ENCODE results near the gene SCD5.

Gene SCD5

DNA sequence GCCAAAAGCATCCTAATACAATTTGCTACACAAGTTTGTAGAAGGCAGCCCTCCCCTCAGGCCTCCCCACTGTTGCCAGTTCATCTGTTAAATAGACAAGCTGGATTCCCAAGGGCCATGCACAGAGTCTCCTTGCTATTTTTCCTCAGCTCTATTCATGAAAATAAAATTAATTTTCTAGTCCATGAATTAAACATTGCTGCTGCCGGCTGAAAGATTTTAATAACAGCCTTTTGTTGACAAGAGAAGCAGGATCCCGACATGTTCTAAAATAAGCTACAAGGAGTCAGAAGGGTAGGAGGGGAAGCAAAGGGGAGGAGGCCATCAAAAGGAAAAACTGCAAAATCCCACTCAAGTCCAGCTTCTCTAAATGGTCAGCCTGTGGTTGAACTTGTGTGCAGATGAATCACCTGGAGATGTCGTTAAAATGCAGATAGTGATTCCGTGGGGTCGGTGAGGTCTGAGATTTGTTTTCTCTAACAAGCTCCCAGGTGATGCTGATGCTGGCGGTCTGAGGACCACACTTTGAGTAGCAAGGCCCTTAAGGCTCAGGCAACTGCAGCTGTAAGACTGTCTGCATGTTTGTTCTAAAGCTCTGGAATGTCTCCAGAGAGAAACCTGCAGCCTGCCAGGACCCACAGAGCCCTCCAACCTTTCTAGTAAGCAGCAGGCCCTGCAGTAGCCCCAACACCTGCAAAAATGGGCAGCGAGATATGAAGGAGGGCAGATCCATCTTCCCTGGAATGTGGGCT, 9.4 kb downstream of the SCD5 start:
- DNase-seq (ENCODE audit: low read depth in 1 of 2, low spot score in 1 of 2): no peak
- no peak for TF ChIP-seq JUND (IDR thresholded peaks at IDR 0.05; ENCODE audit: low read depth)
- in situ Hi-C loops (cut with HindIII; ENCODE audit: low pct_unique_long_range_greater_than_20kb, low sequenced_read_pairs): no loop called here

DNA sequence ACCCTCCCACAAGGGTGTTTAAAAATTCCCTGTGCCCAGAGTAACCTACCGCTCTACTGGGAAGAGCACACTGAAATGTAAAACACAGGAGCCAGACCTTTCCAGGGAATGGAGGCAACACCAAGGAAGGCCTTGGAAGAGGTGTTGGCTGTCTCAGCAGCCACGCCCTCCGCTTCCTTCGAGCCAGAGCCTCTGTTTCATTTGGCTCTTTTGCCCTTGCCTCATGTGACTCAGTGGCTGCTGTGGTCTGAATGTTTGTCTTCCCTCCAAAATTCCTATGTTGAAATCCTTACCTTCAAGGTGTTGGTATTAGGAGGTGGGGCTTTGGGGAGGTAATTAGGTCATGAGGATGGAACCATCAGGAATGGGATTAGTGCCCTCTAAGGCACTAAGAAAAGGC, 11.3 kb downstream of the SCD5 start:
- no peak for TF ChIP-seq JUND (IDR thresholded peaks at IDR 0.05; ENCODE audit: low read depth)
- peak in 1 of 2 experiments; percentile 18 for DNase-seq (ENCODE audit: low read depth in 1 of 2, low spot score in 1 of 2)
- in situ Hi-C loops (cut with HindIII; ENCODE audit: low pct_unique_long_range_greater_than_20kb, low sequenced_read_pairs): no loop called here

DNA sequence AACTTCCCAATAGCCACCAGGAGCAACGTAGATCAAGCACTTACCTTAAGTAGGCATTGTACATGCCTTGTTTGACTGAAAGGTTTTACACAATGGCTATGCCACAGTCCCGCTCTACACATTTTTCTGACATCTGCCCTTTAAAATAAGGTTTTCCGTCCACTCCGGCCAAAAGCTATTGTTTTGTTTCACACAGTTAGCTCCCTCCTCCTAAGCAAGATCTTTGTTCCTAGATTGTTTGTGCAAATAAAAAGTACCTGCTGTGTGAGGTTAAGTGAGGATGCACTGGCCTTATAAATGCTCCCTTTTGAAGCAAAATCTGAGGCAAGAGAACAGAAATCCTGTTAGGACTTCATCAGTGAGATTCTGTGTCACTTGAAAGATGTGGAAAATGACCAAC, 11.8 kb downstream of the SCD5 start:
- TF ChIP-seq JUND (IDR thresholded peaks at IDR 0.05; ENCODE audit: low read depth): no peak
- in situ Hi-C loops (cut with HindIII; ENCODE audit: low pct_unique_long_range_greater_than_20kb, low sequenced_read_pairs): no loop called here
- no peak for DNase-seq (ENCODE audit: low read depth in 1 of 2, low spot score in 1 of 2)

- TF ChIP-seq JUND (IDR thresholded peaks at IDR 0.05; ENCODE audit: low read depth): no peak
- in situ Hi-C loops (cut with HindIII; ENCODE audit: low pct_unique_long_range_greater_than_20kb, low sequenced_read_pairs): no loop called here
- DNase-seq (ENCODE audit: low read depth in 1 of 2, low spot score in 1 of 2): no peak
Measured at GRCh38 chr4:82785611-82786400, 12.8 kb downstream of the SCD5 start.

- DNase-seq (ENCODE audit: low read depth in 1 of 2, low spot score in 1 of 2): no peak
- in situ Hi-C loops (cut with HindIII; ENCODE audit: low pct_unique_long_range_greater_than_20kb, low sequenced_read_pairs): no loop called here
Measured at GRCh38 chr4:82784681-82785610, 13.7 kb downstream of the SCD5 start.

DNA sequence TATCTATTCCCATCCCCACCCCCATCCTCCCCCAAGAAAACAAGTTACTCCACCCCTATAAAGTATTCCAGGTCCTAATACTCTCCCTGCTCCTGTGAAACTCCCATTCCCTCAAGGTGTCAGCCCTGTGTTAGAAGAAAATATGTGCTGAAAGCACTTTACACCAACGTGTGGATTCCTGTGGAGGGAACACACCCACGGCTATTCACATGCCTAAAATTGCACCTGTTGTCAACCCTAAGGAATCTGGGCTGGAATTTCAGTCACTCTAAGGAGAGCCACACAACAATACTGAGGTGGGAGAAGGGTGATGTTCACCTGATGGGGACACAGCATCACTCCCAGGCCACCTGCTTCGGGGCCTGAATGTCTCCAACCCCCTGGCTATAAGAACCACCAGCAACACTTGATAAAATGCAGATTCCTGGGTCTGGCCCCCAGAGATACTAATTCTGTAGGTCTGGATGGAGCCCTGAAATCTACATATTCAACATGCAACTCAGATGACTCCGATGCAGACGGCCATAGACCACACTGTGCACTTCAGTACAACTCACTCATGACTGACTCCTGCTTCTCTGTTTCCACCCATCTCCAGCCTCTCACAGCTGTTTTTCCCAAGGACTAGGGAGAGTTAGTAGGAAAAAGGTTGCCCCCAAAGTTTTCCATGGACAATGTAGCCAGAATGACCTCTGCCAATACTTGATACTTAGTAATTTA, 15.8 kb downstream of the SCD5 start:
- in situ Hi-C loops (cut with HindIII; ENCODE audit: low pct_unique_long_range_greater_than_20kb, low sequenced_read_pairs): no loop called here
- peak in 1 of 2 experiments; percentile 20 for DNase-seq (ENCODE audit: low read depth in 1 of 2, low spot score in 1 of 2)
- no peak for TF ChIP-seq JUND (IDR thresholded peaks at IDR 0.05; ENCODE audit: low read depth)

More at GRCh38 chr4:82784681-82785610, 13.7 kb downstream of the SCD5 start:
- no peak for TF ChIP-seq JUND (IDR thresholded peaks at IDR 0.05; ENCODE audit: low read depth)

DNA sequence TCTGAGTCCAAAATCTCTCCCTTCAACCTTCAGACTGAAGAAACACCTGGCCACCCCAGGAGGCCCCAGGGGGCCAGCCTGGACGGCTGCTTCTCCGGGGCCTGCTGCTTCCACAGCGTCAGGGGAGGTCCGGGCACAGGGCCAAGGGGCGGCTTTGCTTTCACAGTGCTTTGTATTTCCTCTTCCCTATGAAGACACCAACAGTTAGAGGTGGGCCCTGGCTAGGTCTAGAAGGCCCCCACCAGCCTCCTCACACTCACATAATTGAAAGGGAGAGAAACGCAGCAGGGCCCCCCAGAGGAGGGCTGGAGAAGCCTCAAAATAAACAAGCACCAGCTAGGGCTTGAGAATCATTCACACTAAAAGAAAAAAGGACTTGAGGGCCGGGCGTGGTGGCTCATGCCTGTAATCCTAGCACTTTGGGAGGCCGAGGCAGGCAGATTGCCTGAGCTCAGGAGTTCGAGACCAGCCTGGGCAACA, 17.8 kb downstream of the SCD5 start:
- no peak for TF ChIP-seq JUND (IDR thresholded peaks at IDR 0.05; ENCODE audit: low read depth)
- in situ Hi-C loops (cut with HindIII; ENCODE audit: low pct_unique_long_range_greater_than_20kb, low sequenced_read_pairs): no loop called here
- DNase-seq (ENCODE audit: low read depth in 1 of 2, low spot score in 1 of 2): no peak

DNA sequence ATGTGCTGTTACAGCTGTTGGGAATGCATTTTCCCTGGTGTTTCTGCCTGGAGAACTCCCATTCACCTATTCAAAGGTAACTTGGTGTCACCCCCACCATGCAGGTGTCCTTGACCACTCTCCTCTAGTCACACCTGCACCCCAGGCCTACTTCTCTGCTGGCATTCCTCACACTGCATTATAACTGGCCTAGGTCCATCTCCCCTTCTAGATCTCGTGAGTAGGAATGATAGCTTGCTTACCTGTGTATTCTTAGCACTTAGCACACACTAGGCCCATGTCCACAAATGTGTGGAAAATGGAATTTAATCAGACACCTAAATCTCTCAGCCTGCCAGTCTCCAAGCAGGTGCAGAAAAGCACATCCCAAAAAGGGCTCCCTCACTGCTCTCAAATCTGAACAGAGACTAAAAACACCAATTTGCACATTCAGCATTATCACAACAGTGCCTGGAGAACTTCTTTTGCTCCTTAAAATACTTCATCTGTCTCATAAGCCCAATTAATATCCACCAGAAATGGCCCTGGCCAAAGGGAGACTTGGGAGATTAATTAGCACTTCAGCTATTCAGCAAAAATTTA, 18.3 kb downstream of the SCD5 start:
- DNase-seq (ENCODE audit: low read depth in 1 of 2, low spot score in 1 of 2): no peak
- in situ Hi-C loops (cut with HindIII; ENCODE audit: low pct_unique_long_range_greater_than_20kb, low sequenced_read_pairs): no loop called here
- TF ChIP-seq JUND (IDR thresholded peaks at IDR 0.05; ENCODE audit: low read depth): no peak

DNA sequence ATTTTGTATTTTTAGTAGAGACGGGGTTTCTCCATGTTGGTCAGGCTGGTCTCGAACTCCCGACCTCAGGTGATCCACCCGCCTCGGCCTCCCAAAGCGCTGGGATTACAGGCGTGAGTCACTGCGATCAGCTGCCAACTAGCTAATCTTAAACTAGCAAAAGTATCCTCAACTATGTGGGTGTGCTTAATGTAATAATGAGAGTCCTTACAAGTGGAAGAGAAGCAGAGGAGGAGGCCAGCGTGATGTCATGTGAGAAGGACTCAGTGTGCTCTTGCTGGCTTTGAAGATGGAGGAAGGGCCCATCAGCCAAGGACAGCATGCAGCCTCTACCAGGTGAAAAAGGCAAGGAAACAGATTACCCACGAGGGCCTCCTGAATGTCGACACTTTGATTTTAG, 19.6 kb downstream of the SCD5 start:
- in situ Hi-C loops (cut with HindIII; ENCODE audit: low pct_unique_long_range_greater_than_20kb, low sequenced_read_pairs): no loop called here
- no peak for DNase-seq (ENCODE audit: low read depth in 1 of 2, low spot score in 1 of 2)
- no peak for TF ChIP-seq JUND (IDR thresholded peaks at IDR 0.05; ENCODE audit: low read depth)

- TF ChIP-seq JUND (IDR thresholded peaks at IDR 0.05; ENCODE audit: low read depth): no peak
- DNase-seq (ENCODE audit: low read depth in 1 of 2, low spot score in 1 of 2): no peak
- in situ Hi-C loops (cut with HindIII; ENCODE audit: low pct_unique_long_range_greater_than_20kb, low sequenced_read_pairs): no loop called here
Measured at GRCh38 chr4:82777857-82778525, 20.6 kb downstream of the SCD5 start.

DNA sequence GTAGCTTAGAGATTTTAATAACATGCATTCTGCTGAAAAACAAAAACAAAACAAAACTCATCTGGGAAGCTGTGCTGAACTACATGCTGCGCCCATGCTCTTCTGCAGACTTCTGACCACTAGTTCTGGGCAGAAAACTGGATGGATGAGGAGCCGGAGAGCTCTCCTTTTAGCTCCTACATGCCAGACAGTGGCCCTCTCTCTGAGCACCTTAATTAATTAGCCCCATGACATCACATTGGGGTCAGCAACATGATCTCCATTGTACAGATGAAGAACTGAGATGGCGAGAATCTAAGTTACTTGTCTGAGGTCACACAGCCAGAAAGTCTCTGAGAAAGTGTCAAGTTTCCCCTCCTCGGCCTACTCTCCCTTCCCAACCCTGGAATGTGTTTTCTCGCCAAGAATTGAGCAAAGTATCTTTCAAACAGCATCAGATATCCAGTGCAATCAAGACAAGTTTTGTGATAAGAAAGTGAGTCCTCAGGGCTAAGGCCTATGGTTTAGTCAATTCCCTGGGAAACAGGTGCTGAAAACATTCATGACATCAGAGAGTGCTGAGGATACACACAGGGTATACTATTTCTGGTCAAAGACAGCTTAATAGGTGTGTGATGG, 21.6 kb downstream of the SCD5 start:
- TF ChIP-seq JUND (IDR thresholded peaks at IDR 0.05; ENCODE audit: low read depth): no peak
- DNase-seq (ENCODE audit: low read depth in 1 of 2, low spot score in 1 of 2): no peak
- in situ Hi-C loops (cut with HindIII; ENCODE audit: low pct_unique_long_range_greater_than_20kb, low sequenced_read_pairs): no loop called here

All from T47D (cell line).